Hepatocyte (in vitro differentiated cells): ENCODE data around the gene GOLGA2. TPM values are rescaled to one million over a fixed set of nuclear protein-coding genes. Genes with fewer than 3 reads are reported as not detected.

Source experiments
- DNase-seq: peaks from one replicate; pipeline ENCODE4 v3.0.0-alpha.2; 2016; ENCODE audit warnings: low spot score
- H2AFZ ChIP-seq: fragments of 200-600 bp; sonication (generic); 2 replicates; pipeline ENCODE4 v1.6.0; 2016; ENCODE audit warnings: antibody characterized with exemption, mild to moderate bottlenecking
- H3K27ac ChIP-seq: fragments of 200-600 bp; sonication (generic); 2 replicates; pipeline ENCODE4 v1.5.1; 2016; ENCODE audit warnings: mild to moderate bottlenecking
- H3K27me3 ChIP-seq: fragments of 200-600 bp; sonication (generic); 2 replicates; pipeline ENCODE4 v1.6.1; 2016
- H3K36me3 ChIP-seq: fragments of 200-600 bp; sonication (generic); replicated peaks from 2 replicates; pipeline ENCODE4 v1.5.1; 2016; ENCODE audit warnings: low read depth; ENCODE audit not compliant: insufficient read depth
- H3K4me1 ChIP-seq: fragments of 200-600 bp; sonication (generic); 2 replicates; pipeline ENCODE4 v1.5.1; 2016; ENCODE audit warnings: mild to moderate bottlenecking, moderate library complexity; ENCODE audit not compliant: insufficient read depth
- H3K4me2 ChIP-seq: fragments of 200-600 bp; sonication (generic); 2 replicates; pipeline ENCODE4 v1.6.0; 2016
- H3K4me3 ChIP-seq: fragments of 200-600 bp; sonication (generic); 2 replicates; pipeline ENCODE4 v1.5.1; 2016; ENCODE audit warnings: mild to moderate bottlenecking
- H3K79me2 ChIP-seq: fragments of 200-600 bp; sonication (generic); 2 replicates; pipeline ENCODE4 v1.6.0; 2017; ENCODE audit warnings: mild to moderate bottlenecking
- H3K9me2 ChIP-seq: fragments of 200-600 bp; sonication (generic); replicated peaks from 2 replicates; pipeline ENCODE4 v1.6.0; 2017; ENCODE audit warnings: mild to moderate bottlenecking; ENCODE audit not compliant: insufficient read depth
- H3K9me3 ChIP-seq: fragments of 200-600 bp; sonication (generic); 2 replicates; pipeline ENCODE4 v1.5.1; 2016; ENCODE audit warnings: low read depth, mild to moderate bottlenecking
- H4K20me1 ChIP-seq: fragments of 200-600 bp; sonication (generic); 2 replicates; pipeline ENCODE4 v1.6.0; 2016; ENCODE audit warnings: mild to moderate bottlenecking; ENCODE audit not compliant: insufficient read depth, poor library complexity, severe bottlenecking
- EZH2 ChIP-seq: fragments of 200-600 bp; sonication (generic); IDR thresholded peaks from 2 replicates; pipeline ENCODE4 v1.6.1; 2016; ENCODE audit warnings: antibody characterized with exemption, mild to moderate bottlenecking, borderline replicate concordance
- EZH2phosphoT487 ChIP-seq: fragments of 200-600 bp; sonication (generic); IDR thresholded peaks from one replicate; pipeline ENCODE4 v1.6.1; 2018; ENCODE audit warnings: antibody characterized with exemption, mild to moderate bottlenecking, low read depth, moderate library complexity; ENCODE audit not compliant: unreplicated experiment, severe bottlenecking
- WGBS: methylation state at CpG from one replicate; pipeline ENCODE4 v1.1.6; 2016; ENCODE audit warnings: low lambda C conversion rate; ENCODE audit errors: missing lambda C conversion rate; 5-methylcytosine and 5-hydroxymethylcytosine counted together
- polyA plus RNA-seq: library from polyadenylated mRNA; unstranded; fragments of >200 nt; fragmentation: Nextera tagmentation; extraction: Ambion mirVana; gene quantifications from 2 replicates; pipeline ENCODE4 v1.2.1, GENCODE V29; 2016
- total RNA-seq: library from RNA; depleted of rRNA; stranded (reverse); fragments of >200 nt; gene quantifications from 2 replicates; pipeline ENCODE4 v1.2.3, GENCODE V29; 2014
- TF ChIP-seq, protein P1 (sequence below): fragments of 200-600 bp; sonication (generic); IDR thresholded peaks from 2 replicates; pipeline ENCODE4 v1.5.1; 2016; ENCODE audit warnings: antibody characterized with exemption, mild to moderate bottlenecking; ENCODE audit not compliant: poor library complexity

Gene GOLGA2
- total and polyA plus RNA-seq, 2 experiments from 2014 or later, result 37.6 to 79.9 TPM

GRCh38 chr9:128254362-128254761, 21.4 kb downstream of the GOLGA2 start:
- H3K36me3 ChIP-seq, result no peaks in the 10 kb centered on the region
- H3K9me2 ChIP-seq, result no peaks in the 10 kb centered on the region
- TF ChIP-seq, protein P1, sequence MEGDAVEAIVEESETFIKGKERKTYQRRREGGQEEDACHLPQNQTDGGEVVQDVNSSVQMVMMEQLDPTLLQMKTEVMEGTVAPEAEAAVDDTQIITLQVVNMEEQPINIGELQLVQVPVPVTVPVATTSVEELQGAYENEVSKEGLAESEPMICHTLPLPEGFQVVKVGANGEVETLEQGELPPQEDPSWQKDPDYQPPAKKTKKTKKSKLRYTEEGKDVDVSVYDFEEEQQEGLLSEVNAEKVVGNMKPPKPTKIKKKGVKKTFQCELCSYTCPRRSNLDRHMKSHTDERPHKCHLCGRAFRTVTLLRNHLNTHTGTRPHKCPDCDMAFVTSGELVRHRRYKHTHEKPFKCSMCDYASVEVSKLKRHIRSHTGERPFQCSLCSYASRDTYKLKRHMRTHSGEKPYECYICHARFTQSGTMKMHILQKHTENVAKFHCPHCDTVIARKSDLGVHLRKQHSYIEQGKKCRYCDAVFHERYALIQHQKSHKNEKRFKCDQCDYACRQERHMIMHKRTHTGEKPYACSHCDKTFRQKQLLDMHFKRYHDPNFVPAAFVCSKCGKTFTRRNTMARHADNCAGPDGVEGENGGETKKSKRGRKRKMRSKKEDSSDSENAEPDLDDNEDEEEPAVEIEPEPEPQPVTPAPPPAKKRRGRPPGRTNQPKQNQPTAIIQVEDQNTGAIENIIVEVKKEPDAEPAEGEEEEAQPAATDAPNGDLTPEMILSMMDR, result no peak
- no peak for TF ChIP-seq EZH2
- no peak for TF ChIP-seq EZH2phosphoT487
- no peaks in the 10 kb centered on the region for H3K79me2 ChIP-seq
- H3K4me1 ChIP-seq, result no peaks in the 10 kb centered on the region
- no peak overlapping the region for H3K4me2 ChIP-seq
- no peak overlapping the region for H3K27ac ChIP-seq
- no peaks in the 10 kb centered on the region for H3K27me3 ChIP-seq
- H3K9me3 ChIP-seq, result no peaks in the 10 kb centered on the region
- no peaks in the 10 kb centered on the region for H4K20me1 ChIP-seq
- no peak overlapping the region for H2AFZ ChIP-seq
- no peak overlapping the region for H3K4me3 ChIP-seq
- DNase-seq, result no peak
- 79% methylated on average over 17 of the region's 20 CpGs for WGBS

GRCh38 chr9:128253991-128254346, 21.8 kb downstream of the GOLGA2 start:
- no peaks in the 10 kb centered on the region for H3K36me3 ChIP-seq
- H2AFZ ChIP-seq, result no peak overlapping the region
- no peak overlapping the region for H3K4me2 ChIP-seq
- no peaks in the 10 kb centered on the region for H3K79me2 ChIP-seq
- H3K9me2 ChIP-seq, result no peaks in the 10 kb centered on the region
- H3K9me3 ChIP-seq, result no peaks in the 10 kb centered on the region
- DNase-seq, result no peak
- no peaks in the 10 kb centered on the region for H3K4me1 ChIP-seq
- H3K4me3 ChIP-seq, result no peak overlapping the region
- H4K20me1 ChIP-seq, result no peaks in the 10 kb centered on the region
- no peak overlapping the region for H3K27ac ChIP-seq
- 91% methylated on average over 7 of the region's 7 CpGs for WGBS
- no peaks in the 10 kb centered on the region for H3K27me3 ChIP-seq
- no peak for TF ChIP-seq EZH2
- TF ChIP-seq, protein P1, result no peak

GRCh38 chr9:128253140-128253990, 22.4 kb downstream of the GOLGA2 start:
- no peaks in the 10 kb centered on the region for H3K79me2 ChIP-seq
- no peaks in the 10 kb centered on the region for H4K20me1 ChIP-seq
- no peaks in the 10 kb centered on the region for H3K36me3 ChIP-seq
- H3K4me2 ChIP-seq, result no peak overlapping the region
- H3K4me1 ChIP-seq, result no peaks in the 10 kb centered on the region
- no peaks in the 10 kb centered on the region for H3K9me3 ChIP-seq
- TF ChIP-seq EZH2phosphoT487 (no peak), EZH2 (no peak)
- TF ChIP-seq, protein P1, result no peak
- no peak overlapping the region for H3K27ac ChIP-seq
- no peak overlapping the region for H2AFZ ChIP-seq
- H3K27me3 ChIP-seq, result no peaks in the 10 kb centered on the region
- no peak for DNase-seq
- no peak overlapping the region for H3K4me3 ChIP-seq
- no peaks in the 10 kb centered on the region for H3K9me2 ChIP-seq
- WGBS, result 92% methylated on average over 31 of the region's 31 CpGs
